SH-SY5Y (cell line): Measurements from ENCODE around the gene ZFR2.

ENCODE experiments used
- GATA2 ChIP-seq: IDR thresholded peaks from 2 replicates; pipeline ENCODE4 v1.6.1; 2011; ENCODE audit warnings: mild to moderate bottlenecking, low read depth, low read length
- GATA3 ChIP-seq: IDR thresholded peaks from 2 replicates; pipeline ENCODE4 v1.6.1; 2011; ENCODE audit warnings: low read depth, mild to moderate bottlenecking, low read length, moderate library complexity

DNA sequence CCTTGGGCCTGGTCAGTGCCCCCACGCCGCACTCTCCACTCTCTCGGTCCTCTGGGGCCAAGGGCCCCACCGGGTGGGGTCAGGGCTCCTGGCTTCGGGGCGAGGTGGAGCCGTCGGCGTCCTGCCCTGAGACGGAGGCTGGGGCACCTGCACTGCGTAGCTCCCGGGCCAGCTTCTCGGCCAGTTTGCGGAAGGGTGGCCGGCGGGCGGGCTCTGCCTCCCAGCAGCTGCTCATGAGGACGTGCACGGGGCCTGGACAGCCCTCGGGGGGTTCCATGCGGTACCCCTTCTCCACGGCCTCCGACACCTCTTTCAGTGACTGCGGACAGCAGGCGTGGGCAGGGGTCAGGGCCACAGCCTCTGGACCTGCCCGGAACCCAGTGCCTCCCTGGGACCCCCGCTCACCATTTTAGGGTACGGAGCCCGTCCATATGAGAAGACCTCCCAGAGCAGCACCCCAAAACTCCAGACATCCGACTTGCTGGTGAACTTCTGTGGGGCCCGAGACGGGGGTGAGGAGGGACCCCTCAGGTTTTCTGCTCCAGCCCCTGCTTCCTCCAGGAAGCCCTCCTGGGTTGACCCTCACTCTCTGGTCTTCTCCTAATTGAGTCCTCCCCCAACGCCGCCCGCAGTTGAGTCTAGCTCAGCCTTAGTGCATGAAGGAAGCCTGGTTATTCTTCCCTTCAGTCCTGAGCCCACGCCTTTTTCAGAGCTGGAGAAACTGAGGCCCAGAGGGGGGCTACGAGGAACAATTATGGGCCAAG is 90.6 kb downstream of the ZFR2 start:
- TF ChIP-seq GATA2 = no peak
- TF ChIP-seq GATA3 = no peak
